Heart left ventricle (tissue), 13 donors: ENCODE results near the gene CSMD2.

Experiments used
- POLR2A ChIP-seq, 2 donors: fragments of 450-650 bp; IDR thresholded peaks; one replicate each; pipeline ENCODE4 v1.6.1; 2017; ENCODE audit warnings: antibody characterized with exemption in 2 of 2, mild to moderate bottlenecking in 2 of 2, moderate library complexity in 2 of 2
- TF ChIP-seq, protein P1 (sequence below), 12 donors: fragments of 200-600 bp; sonication (generic) in 4 of 12; IDR thresholded peaks; one replicate each; pipeline versions ENCODE4 v1.5.0 to v1.8.0; 2018 to 2022; ENCODE audit warnings: antibody characterized with exemption in 12 of 12, mild to moderate bottlenecking in 5 of 12
- donor health status: ischemic (EF 13 %, LVEDD 7.1; RV severe dilation, severe dysfunction).
- donor health status: DM: no; HTN: yes; CAD: no.
- donor health status: DM: no; HTN: no; CAD: no.
- donor health status: ischemic (EF 25% LVEDD 6.9; RV normal size, moderate dysfunction).
- donor health status: ischemic (EF 25% LVEDD 5.7; RV mildly dilated, moderate dysfunction).
- donor health status: ischemic (EF 35%, LVEDD 5.7; RV mildly dilated, moderate dysfunction).
- donor health status: nonischemic (EF 11% LVEDD 7.7; RV severe dilation, severe dysfunction).
- donor health status: DM: yes; HTN: yes; CAD: no.
- donor health status: PGD.
- donor health status: ischemic (EF 29% LVEDD 5.4; RV normal size, mild dysfunction).
- donor health status: nonischemic (EF 23%, LVEDD 6.1; RV moderate dilation, normal function).

DNA sequence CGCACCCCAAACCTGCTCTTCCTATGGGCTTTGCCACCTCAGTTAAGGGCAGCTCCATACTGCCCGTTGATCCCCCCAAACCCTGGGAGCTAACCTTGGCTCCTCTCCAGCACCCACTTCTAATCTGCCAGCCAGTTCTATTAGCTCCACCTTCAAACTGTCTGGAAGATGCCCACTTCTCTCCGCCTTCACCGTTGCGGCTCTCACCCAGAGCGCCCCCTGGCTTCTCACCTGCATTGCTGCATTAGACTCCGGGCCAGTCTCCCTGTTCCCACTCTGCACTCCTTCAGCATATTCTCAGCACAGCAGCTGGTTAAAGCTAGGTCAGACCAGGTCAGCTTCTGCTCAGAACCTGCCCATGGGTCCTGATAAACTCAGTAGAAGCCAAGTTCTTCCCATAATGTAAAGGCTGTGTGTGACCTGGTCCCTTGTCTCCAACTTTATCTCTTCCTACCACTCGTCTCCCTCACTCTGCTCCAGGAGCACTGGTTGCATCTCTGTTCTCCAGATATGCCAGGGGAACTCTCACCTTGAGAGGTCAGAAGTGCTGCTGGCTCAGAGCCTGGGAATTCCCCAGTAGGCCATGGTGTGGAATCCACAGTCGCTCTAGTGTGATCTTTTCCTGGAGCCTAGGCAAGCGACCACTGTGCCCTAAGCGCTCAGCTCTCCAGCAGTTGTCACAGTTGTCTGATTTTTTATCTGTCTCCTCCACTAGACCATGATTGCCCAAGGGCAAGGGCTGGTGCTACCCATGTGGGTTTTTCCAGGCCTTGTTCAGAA, 150.9 kb downstream of the CSMD2 start:
- TF ChIP-seq POLR2A (IDR thresholded peaks at IDR 0.05): no peak
- TF ChIP-seq, protein P1, sequence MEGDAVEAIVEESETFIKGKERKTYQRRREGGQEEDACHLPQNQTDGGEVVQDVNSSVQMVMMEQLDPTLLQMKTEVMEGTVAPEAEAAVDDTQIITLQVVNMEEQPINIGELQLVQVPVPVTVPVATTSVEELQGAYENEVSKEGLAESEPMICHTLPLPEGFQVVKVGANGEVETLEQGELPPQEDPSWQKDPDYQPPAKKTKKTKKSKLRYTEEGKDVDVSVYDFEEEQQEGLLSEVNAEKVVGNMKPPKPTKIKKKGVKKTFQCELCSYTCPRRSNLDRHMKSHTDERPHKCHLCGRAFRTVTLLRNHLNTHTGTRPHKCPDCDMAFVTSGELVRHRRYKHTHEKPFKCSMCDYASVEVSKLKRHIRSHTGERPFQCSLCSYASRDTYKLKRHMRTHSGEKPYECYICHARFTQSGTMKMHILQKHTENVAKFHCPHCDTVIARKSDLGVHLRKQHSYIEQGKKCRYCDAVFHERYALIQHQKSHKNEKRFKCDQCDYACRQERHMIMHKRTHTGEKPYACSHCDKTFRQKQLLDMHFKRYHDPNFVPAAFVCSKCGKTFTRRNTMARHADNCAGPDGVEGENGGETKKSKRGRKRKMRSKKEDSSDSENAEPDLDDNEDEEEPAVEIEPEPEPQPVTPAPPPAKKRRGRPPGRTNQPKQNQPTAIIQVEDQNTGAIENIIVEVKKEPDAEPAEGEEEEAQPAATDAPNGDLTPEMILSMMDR (IDR thresholded peaks at IDR 0.05): peak; percentile 34 to 66 (median 47)
